A549 treated with CpdA at 1 μM for 4 hours (cell line): ENCODE results near the gene ZNF324. TPM values are rescaled to one million over a fixed set of nuclear protein-coding genes. Genes with fewer than 3 reads are reported as not detected.

Source experiments
- total RNA-seq: library from RNA; stranded (reverse); fragments of 200-300 nt; extraction: Qiagen RNA extraction; gene quantifications from 5 replicates; pipeline ENCODE4 v1.2.3, GENCODE V29; 2022; ENCODE audit warnings: low read depth

Gene ZNF324
- total RNA-seq, result 7.7 to 10.2 TPM (median 9.6 TPM) in 5 replicates

DNA sequence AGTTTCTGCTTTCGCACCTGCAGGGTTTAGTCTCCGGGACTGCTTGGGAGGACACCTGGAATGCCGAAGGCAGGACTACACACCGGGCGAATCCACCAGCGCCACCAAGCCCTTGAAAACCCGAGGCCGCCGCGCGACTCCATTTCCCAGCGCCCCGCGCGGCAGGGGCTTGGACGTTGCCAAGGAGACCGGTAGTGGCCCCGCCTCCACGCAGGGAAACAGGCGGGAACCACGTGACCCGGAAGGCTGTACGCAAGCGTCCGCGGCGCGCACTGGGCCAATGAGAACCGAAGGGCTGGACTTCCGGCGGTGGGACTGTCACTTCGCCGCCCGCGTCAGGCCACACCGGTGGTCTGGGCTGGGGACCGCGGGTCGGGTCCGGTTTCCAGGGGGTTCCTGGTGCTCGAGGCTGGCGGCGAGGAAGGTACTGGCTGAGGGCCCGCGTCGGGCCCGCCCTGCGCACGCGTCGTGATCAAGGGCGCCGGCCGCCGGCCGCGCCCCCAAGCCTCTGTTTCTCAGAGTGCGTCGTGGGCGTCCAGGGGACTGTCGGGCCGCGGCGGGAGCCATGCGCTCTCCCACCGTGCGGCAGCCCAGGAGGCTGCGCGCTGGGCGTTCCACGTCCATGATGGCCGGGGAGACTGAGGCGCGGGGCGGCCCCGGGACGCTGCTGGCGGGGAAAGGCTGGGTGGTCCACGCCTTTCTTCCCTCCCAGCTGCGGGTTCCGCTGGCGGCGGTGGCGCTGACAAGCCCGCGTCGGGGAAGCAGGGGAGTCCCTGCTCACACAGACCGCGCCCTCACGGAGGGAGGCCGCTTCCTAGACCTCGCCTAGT is at the start of gene ZNF324:
TSS of gene ZNF324 (plus strand) at position 321 of the 830 bp plus-strand sequence. CDS start 2,106 bp downstream, outside the sequence.

DNA sequence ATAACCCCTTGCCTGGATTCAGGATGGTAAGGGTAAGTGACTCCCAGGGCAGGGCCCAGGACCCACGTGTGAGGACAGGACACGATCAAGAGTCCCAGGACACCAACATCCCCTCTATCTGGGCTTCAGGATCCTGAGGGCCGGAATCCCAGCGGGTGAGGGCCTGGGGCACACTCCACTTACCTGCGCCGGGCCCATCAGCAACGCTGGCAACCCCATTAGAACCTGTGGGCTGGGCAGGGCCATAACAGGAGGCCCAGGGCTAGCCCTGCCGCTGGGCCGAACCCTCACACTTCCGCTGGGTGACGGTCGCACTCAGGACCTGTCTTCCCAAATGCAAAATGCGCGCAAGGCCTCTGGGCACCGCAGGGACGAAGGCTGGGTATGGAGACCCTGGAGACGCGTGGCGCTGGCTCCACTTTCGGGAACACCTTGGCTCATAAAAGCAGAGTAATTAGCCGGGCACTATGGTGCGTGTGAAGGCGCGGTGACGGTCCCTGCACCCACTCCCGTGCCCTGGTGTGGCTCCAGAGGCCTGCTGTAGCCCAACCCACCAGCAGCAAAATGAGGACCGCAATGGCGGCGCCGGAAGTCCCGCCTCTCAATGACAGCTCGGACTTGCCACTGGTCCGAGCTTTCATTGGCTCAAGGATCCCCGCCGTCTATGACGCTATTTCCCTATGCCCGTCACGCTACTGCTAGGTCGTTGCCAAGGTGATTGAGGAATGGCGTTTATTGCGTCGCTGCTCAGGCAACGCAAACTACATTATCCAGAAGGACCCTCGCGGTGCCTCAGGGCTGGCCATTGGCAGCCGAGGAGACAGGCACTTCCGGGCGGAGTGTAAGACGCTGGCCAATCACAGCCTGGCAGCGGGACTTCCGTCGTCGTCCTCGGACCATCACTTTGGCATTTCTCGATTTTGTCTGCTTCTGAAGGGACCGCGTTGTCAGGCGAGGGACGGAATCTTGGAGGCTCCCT is 27.0 kb upstream of the ZNF324 start, which contains the start of gene ZNF132:
TSS of gene ZNF132 (minus strand) at position 578 of the 979 bp plus-strand sequence. CDS start at position 246, 332 bp downstream.

DNA sequence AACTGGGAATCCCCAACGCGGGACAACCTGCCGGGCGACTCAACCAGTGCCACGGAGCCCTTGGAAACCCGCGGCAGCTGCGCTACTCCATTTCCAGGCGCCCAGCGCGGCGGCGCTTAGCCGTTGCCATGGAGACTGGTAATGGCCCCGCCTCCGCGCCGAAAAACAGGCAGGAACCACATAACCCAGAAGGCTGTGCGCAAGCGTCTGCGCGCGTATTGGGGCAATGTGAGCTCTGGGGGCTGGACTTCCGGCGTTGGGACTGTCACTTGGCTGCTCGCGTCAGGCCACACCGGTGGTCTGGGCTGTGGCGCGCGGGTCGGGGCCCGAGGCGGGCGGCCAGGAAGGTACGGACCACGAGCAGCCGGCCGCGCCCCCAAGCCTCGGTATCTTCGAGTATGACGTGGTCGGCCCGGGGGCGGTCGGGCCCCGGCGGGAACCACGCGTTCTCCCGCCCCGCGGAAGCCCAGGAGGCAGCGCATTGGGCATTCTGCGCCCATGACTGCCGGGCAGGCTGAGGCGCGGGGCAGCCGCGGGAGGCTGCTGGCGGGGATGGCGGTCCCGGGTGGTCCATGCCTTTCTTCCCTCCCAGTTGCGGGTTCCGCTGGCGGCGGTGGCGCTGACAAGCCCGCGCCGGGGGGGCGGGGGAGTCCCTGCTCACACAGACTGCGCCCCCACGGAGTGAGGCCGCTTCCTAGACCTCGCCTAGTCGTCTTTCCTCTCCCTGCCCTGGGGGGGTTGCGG is 15.3 kb upstream of the ZNF324 start, which contains the start of gene ZNF324B:
TSS of gene ZNF324B (plus strand) at position 265 of the 744 bp plus-strand sequence. CDS start 2,080 bp downstream, outside the sequence.

DNA sequence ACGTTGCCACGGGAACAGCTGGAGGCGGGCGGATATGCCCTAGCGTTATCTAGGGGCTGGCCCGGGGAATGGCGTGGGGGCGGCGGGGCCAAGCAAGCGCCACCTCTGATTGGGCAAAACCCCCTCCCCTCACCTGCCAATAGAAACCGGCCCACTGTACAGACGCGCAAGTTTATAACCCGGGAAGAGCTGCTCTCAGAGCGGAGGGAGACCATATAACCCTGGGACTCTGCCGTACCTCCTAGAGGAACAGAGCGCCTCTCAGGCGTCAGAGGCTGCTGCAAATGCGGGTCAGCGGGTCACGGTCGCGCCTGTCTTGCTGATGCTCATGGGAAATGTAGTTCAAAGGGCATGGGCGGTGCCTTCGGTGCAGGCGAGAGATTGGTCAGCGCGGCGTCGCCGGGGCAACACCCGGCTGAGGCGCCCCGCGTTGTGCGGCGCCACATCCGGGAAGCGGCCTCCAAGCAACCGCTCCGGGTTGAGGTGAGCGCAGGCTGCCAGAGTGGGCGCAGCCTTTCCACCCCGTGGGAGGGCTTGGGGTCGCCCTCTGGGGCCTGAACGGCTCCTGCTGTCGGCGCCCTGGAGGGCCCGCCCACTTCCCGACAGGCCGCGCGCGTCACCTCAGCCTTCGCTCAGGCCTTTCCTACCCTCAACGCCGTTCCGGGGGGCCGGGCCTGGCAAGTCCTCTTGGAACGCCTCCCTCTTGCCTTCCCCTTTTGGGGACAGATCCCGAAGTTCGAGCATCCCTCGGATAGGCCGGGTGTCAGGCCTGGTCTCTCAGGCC is 9.0 kb downstream of the ZNF324 start, which contains the start of gene ZNF446:
TSS of gene ZNF446 (plus strand) at position 639 of the 784 bp plus-strand sequence. CDS start 867 bp downstream, outside the sequence.

DNA sequence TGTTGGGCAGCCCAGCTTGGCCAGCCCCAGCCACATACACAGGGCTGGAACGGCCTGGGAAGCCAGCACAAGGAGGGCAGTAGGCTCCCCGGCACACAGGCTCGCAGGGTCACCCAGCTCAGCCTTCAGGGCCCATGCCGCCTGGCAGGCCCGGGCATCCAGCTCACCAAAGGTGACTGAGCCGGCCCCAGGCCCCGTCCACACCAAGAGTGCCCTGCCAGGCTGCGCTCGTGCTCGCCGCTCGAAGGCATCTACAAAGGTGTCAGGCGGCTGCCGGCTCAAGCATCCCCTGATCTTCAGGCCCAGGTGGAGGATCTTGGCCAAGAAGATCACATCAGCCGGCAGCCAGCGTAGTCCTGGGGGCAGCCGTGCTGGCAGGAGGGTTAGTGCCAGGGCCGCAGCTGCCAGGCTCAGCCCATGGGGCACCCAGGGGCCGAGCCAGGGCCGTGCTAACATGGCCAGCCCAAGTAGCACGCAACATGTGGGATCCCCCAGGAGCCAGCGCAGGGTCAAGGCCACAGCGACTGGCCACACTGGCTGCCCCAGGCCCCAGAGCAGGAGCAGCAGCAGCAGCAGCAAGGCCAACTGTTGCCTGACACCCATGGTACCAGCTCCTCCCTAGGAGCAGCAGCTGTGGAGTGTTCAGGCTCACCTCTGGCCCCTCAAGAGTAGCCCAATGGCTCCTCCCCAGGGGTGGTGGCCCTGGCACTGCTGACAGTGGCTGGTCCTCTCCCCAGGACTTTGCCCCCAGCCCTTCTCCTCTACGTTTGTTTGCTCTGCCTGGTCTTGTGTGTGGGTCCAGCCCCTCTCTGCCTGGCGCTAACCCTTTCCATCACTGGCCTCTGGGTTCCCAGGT is 44.7 kb downstream of the ZNF324 start, which contains the start of gene SLC27A5:
TSS of gene SLC27A5 (minus strand) at position 640 of the 856 bp plus-strand sequence. CDS start at position 603, 37 bp downstream.

DNA sequence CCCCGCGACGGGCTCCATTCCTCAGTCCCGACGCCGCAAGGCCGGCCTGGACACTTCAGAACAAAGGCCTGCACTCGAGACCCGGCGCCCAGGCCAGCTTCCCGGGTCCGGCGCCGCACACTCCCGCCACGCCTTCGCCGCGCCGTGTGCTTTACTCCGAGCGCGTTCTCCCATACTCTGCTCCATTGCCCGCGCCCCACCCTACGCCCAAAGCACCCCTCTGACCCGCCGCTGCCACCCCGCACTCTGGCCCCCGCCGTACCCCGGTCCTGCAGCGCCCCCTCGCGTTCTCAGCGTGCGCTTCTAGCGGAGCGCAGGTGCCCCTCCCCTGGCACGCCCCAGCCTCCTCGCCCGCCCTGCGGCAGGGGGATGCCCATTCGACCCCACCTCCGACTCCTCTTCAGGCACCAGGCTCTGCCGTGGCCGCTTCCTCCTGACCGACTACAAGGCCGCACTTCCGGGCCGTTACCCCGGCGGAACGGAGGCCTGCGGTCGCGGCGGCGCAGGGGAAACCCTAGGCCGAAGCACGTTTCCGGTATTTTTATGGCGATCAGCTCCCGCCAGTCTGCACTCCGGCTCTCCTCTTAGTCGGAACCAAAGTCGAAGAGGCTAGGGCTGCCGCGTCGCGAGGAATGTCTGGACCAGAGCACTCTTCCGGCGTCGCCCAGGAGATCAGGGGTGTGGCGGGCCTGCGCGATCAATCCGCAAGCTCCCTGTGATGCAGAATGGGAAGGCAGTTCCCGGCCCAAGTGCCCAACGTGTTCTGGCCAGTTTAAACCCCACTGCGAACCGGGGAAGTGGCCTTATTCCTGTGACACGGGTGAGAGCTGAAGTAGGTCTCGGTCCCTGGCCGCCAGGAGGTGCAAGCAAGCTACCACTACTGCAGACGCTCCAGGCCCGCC is 52.7 kb downstream of the ZNF324 start, which contains the start of gene ZBTB45:
TSS of gene ZBTB45 (minus strand) at position 456 of the 902 bp plus-strand sequence. CDS start 2,137 bp downstream, outside the sequence.

Other genes starting within 250 kb of the ZNF324 start
- 15.3 to 20.5 TPM (median 18.0 TPM) in 5 replicates for gene ZNF544, start 238.2 kb upstream of the ZNF324 start, total RNA-seq
- 1.1 to 1.6 TPM (median 1.1 TPM) in 5 replicates for gene ZNF8, start 188.1 kb upstream of the ZNF324 start, total RNA-seq
- 94.6 to 118 TPM (median 98.3 TPM) in 5 replicates for gene ERVK3-1, start 161.7 kb upstream of the ZNF324 start, total RNA-seq
- 2.4 to 3.2 TPM (median 2.8 TPM) in 5 replicates for gene ZSCAN22, start 140.1 kb upstream of the ZNF324 start, total RNA-seq
- 8.0 to 14.5 TPM (median 12.0 TPM) in 5 replicates for gene A1BG, start 113.6 kb upstream of the ZNF324 start, total RNA-seq
- gene ZNF497, start 104.3 kb upstream of the ZNF324 start, total RNA-seq, result 0.85 to 1.9 TPM (median 1.6 TPM) in 5 replicates
- 0.99 to 1.7 TPM (median 1.5 TPM) in 5 replicates for gene ZNF837, start 86.0 kb upstream of the ZNF324 start, total RNA-seq
- 2,117 to 2,734 TPM (median 2,532 TPM) in 5 replicates for gene RPS5, start 79.8 kb upstream of the ZNF324 start, total RNA-seq
- gene RNF225, start 71.4 kb upstream of the ZNF324 start, total RNA-seq, result 0.14 to 0.17 TPM (median 0.15 TPM) in 4 of 5 replicates, not detected in the other
- gene ZNF584, start 58.4 kb upstream of the ZNF324 start, total RNA-seq, result 16.6 to 19.0 TPM (median 18.6 TPM) in 5 replicates
- gene ZNF132, start 26.9 kb upstream of the ZNF324 start, total RNA-seq, result 0.08 to 0.10 TPM (median 0.09 TPM) in 3 of 5 replicates, not detected in the others
- gene ZNF324B, start 15.5 kb upstream of the ZNF324 start, total RNA-seq, result 6.9 to 7.8 TPM (median 7.1 TPM) in 5 replicates
- gene ZNF446, start 9.3 kb downstream of the ZNF324 start, total RNA-seq, result 12.2 to 14.5 TPM (median 13.4 TPM) in 5 replicates
- 23.2 to 33.8 TPM (median 30.2 TPM) in 5 replicates for gene SLC27A5, start 44.9 kb downstream of the ZNF324 start, total RNA-seq
- gene ZBTB45, start 52.7 kb downstream of the ZNF324 start, total RNA-seq, result 14.2 to 19.3 TPM (median 18.6 TPM) in 5 replicates
- 647 to 874 TPM (median 726 TPM) in 5 replicates for gene TRIM28, start 77.0 kb downstream of the ZNF324 start, total RNA-seq
- 182 to 209 TPM (median 197 TPM) in 5 replicates for gene CHMP2A, start 88.0 kb downstream of the ZNF324 start, total RNA-seq
- gene UBE2M, start 91.5 kb downstream of the ZNF324 start, total RNA-seq, result 129 to 162 TPM (median 147 TPM) in 5 replicates
- 11.7 to 19.5 TPM (median 15.9 TPM) in 5 replicates for gene MZF1, start 106.3 kb downstream of the ZNF324 start, total RNA-seq